Keratinocyte (primary cell): Measurements from ENCODE around the gene UCHL1.

Experiments used
- EZH2 ChIP-seq: IDR thresholded peaks from one replicate; pipeline ENCODE4 v1.6.1; 2012; ENCODE audit warnings: inconsistent platforms, mild to moderate bottlenecking, low read length, moderate library complexity
- TF ChIP-seq, protein P1 (sequence below), 3 experiments: IDR thresholded peaks in 1 of 3; conservative IDR thresholded peaks in 1 of 3; optimal IDR thresholded peaks in 1 of 3; 2 replicates in 2 of 3; 3 replicates in 1 of 3; pipeline versions ENCODE3 to v1.5.1; 2011; ENCODE audit warnings: low read length in 3 of 3, mild to moderate bottlenecking in 3 of 3, moderate library complexity in 2 of 3, control low read depth in 1 of 3, inconsistent platforms in 1 of 3; ENCODE audit not compliant: insufficient read depth in 2 of 3; ENCODE audit errors: extremely low read depth in 1 of 3

DNA sequence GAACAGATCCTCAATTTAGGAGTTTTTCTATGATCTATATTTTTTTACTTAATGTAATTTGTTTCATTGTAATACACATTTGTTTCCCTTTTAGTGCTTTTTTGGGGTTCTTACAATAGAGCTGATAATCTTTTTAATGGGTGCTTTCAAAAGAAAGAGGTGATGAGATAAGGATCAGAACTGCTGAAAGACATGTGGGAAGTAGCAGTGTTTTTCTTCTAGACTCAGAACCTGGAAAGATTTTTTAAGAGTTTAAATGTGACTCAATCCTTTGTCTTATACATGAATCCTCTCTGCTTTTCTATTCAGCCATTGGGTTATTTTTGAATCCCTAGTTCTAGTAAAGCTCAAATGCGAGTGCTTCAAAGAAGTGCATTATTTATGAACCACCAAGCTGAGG is 25.6 kb downstream of the UCHL1 start:
- TF ChIP-seq, protein P1, sequence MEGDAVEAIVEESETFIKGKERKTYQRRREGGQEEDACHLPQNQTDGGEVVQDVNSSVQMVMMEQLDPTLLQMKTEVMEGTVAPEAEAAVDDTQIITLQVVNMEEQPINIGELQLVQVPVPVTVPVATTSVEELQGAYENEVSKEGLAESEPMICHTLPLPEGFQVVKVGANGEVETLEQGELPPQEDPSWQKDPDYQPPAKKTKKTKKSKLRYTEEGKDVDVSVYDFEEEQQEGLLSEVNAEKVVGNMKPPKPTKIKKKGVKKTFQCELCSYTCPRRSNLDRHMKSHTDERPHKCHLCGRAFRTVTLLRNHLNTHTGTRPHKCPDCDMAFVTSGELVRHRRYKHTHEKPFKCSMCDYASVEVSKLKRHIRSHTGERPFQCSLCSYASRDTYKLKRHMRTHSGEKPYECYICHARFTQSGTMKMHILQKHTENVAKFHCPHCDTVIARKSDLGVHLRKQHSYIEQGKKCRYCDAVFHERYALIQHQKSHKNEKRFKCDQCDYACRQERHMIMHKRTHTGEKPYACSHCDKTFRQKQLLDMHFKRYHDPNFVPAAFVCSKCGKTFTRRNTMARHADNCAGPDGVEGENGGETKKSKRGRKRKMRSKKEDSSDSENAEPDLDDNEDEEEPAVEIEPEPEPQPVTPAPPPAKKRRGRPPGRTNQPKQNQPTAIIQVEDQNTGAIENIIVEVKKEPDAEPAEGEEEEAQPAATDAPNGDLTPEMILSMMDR (optimal IDR thresholded peaks at IDR 0.05 in 1 of 3, IDR thresholded peaks at IDR 0.05 in 1 of 3, conservative IDR thresholded peaks at IDR 0.05 in 1 of 3; ENCODE audit: extremely low read depth in 1 of 3, insufficient read depth in 2 of 3, low read length in 3 of 3), result no peak
- no peak for TF ChIP-seq EZH2
